SHP77 treated with DMSO at 0.1 percent for 48 hours (cell line): Measurements from ENCODE around the gene CSMD2.

ENCODE experiments used
- DNase-seq: peaks from one replicate; lab custom pipeline; 2025; lab: John Stamatoyannopoulos, UW

Gene CSMD2

GRCh38 chr1:33680281-33680840 lies 484.7 kb downstream of the CSMD2 start:
- no peak for DNase-seq

DNA sequence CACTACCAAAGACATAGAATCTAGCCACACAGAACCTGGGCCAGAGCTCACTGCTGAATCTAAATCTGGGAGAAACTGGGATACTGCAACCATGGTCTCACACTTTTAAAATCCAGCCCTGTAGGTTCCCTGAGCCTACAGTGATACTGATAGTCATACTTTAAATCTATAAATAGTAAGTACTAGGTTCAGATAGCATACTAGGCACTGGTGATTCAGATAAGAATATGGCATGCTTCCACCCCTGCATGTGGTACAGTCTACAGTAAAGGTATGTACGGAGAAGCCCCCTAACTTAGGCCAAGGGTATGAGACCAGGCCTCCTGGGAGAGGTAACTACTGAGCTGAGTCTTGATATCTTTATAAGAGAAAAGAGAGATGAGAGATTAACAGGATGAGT lies 494.5 kb downstream of the CSMD2 start:
- no peak for DNase-seq

DNA sequence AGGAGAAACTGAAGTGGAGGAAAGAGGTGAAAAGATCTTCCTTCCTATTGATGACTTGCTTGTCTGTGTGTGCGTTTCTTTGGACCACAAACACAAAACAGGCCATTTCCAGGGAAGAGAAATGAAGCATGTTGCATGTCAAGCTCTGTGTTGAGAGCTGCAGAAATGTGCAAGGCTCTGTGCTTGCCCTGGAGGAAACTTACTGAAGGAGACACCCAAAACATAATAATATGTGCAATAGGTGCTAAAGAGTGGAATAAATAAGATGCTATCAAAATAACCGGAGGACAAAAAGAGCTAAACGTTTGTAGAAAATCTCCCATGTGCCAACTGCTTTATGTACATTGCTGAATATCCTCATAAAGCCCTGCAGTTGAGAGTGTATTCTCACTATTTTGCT lies 496.3 kb downstream of the CSMD2 start:
- DNase-seq = no peak

DNA sequence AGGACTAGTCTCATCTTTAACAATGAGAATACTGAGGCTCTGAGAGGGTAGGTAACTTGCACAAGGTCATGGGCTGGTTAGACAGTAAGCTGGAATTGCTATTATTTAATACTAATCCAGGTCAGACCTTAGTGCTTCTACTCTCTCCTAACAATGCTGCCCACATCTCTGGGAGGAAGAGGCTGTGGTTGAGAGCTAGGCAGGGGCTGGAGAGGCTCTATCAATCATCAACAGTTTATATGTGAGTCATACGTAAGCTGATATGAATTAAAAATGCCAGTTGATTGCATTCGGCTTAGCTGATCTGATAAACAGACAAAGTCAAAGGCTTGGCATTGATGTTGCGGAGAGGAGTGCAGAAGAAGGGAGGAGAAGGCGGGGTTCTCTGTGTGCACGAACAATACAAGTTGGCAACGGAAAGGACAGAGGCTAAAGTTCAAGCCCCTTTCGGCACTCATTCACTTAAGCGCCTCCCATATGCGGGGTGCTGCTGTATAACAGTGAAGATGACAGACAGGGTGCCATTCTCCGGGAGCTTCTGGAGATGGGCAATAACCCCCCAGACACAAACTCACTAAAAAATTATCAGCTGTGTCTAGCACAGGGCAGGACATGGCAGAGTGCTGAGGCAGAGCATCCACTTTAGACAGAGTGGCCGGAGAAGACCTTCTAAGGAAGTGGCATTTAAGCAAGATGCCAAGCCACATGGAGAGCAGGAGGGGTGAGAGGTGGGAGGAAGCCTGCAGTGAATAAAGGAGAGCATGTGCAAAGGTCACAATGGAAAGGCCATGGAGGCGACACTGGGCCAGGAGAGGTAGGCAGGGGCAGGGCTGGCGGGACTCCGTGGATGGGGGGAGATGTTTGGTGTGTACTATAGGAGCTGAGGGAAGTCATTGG lies 497.4 kb downstream of the CSMD2 start:
- DNase-seq = no peak

- no peak for DNase-seq
Observed at GRCh38 chr1:33666616-33667015, 498.4 kb downstream of the CSMD2 start.

- DNase-seq = no peak
Observed at GRCh38 chr1:33661811-33662454, 503.1 kb downstream of the CSMD2 start.

- DNase-seq = no peak
Observed at GRCh38 chr1:33660956-33661355, 504.1 kb downstream of the CSMD2 start.

GRCh38 chr1:33660244-33660643 lies 504.8 kb downstream of the CSMD2 start:
- DNase-seq = no peak

GRCh38 chr1:33659641-33660040 lies 505.4 kb downstream of the CSMD2 start:
- no peak for DNase-seq

DNA sequence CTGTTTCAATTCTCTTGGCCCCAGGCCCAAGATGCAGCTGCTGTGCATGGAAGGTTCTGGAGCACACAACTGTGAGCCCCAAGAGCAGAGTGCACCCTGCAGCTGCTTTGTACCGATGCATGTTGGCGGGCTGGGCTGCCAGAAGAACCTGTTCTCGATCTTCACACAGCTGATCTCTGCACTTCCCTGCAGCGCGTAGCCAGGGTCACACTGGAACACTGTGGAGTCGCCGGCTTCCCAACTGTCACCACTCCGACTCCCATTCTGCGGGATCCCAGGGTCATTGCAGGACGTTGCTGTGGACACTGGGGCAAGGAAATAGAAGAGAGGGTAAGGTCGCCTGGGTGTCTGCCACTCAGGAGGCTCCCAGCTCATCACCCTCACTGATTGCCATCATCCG lies 507.2 kb downstream of the CSMD2 start:
- no peak for DNase-seq

DNA sequence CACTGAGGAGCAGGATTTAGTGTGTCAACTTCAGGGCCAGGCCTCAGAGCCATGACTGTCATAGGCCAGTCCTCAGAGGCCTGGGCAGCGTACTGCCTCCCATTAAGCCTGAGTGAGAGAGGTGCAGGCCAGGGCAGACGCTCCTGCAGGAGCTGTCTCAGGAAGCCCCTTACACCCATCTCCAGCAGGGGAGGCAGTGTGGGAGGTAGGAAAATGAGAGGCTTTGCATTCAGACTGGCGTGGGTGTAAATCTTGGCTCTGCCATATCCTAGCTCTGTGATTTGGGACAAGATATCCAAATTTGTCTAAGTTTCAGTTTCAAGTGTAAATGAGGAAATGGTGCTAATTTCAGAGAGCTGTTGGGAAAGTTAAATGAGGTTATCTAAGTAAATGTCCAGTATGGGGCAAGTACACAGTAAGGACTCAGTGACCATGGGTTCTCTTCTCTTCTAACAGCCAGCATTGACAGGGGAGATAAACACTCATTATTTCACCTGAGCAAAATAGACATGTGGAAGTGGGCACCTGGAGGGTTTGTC lies 508.5 kb downstream of the CSMD2 start:
- no peak for DNase-seq

DNA sequence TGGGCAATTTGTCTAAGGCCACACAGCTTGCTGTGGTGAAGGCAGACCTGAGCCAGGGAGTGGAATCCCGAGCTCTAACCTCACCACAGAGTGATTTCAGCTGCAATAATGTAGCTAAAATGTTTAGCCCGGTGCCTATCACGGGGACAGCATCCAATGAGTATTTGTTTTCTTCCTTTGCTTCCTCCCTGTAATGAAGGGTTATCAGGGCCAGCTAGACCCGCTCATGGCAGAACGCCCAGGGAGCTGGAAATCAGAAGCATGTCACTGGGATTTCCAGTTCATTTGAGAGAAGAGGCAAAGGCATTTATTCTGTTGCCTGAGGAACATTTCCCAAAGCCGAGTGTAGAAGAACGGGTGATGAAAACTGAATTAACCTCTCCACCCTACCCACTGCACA lies 509.5 kb downstream of the CSMD2 start:
- DNase-seq = no peak

GRCh38 chr1:33654267-33654834 lies 510.7 kb downstream of the CSMD2 start:
- DNase-seq = no peak

GRCh38 chr1:33653226-33653625 lies 511.8 kb downstream of the CSMD2 start:
- DNase-seq = no peak

GRCh38 chr1:33650708-33651107 lies 514.3 kb downstream of the CSMD2 start:
- no peak for DNase-seq

DNA sequence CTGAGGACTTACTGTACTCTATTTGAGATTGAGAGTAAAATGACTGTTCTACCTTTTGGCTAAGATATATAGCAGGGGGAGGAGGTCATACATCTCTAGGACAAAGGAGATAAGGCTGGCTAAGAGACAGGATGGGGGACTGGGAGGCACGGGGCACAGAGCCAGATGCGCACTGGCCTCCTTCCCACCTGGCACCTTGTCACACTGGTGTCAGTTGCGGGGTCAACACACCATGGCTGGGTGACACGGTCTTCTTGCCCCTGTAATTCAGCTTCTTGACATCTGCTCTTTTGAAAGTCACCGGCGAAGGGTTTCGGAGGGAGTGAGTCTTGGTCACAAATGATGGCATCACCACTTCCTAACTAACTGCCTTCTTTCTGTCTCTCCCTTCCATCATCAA lies 515.3 kb downstream of the CSMD2 start:
- DNase-seq = no peak

GRCh38 chr1:33643216-33643615 lies 521.8 kb downstream of the CSMD2 start:
- DNase-seq = no peak

GRCh38 chr1:33641104-33641830 lies 523.8 kb downstream of the CSMD2 start:
- no peak for DNase-seq

- no peak for DNase-seq
Observed at GRCh38 chr1:33640114-33640660, 524.8 kb downstream of the CSMD2 start.

DNA sequence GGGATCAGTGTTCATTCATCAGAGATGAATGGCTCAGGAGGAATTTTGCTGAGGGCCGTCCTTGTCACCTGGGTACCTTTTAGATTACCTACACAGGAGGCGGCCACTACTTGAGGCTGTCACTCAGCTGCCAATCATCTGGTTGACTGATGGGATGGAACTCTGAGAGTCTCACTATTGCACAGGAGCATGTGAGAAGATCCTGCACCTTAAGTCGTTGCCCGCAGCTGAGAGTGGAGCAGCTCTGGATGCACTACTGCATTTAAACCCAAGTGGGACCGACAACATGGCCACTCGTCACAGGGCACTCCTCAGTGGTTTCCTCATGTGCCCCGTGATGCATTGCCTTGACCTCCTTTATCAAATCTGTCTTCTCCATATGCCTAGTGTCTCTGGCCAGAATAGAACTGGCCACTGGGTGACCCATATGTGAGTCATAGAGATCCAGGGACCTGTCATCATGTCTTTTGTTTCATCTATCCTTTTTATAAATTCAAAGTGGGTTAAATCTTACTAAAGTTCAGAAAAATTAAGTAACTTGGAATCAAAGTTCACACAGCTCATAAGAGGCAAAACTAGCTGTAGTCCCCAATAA lies 527.1 kb downstream of the CSMD2 start:
- DNase-seq = no peak

- DNase-seq = no peak
Observed at GRCh38 chr1:33636209-33636608, 528.8 kb downstream of the CSMD2 start.
